Measurements from ENCODE around the gene SOX6.

Gene SOX6

DNA sequence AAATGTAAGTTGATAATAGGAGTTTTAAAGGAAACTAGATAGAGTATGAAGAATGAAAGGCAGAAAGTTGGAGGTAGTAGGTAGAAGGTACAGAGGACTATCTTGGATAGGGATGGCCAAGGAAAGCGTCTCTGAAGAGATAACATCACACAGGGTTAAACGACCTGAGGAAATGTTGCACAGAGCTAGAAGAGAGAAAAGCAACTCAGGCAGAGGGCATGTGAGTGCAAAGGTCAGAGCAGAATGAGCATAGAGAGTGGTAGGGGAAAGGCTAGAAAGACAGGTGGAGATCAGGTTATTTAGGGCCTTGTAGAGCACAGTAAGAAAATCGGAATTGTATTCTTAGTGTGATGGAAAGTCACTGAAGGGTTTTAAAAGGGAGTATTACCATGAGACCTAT, 232.0 kb downstream of the SOX6 start:
- Histone ChIP-seq H3K4me3 (ENCODE audit: low read length in 2 of 2) (no peak overlapping the region), H3K9me3 (ENCODE audit: control insufficient read depth in 2 of 2, low read length in 2 of 2) (no peaks in the 10 kb centered on the region), H3K4me1 (ENCODE audit: control insufficient read depth, insufficient read depth, low read length) (no peaks in the 10 kb centered on the region), H3K36me3 (ENCODE audit: control insufficient read depth in 2 of 2, insufficient read depth in 2 of 2, low read length in 2 of 2) (no peaks in the 10 kb centered on the region), H3K27me3 (ENCODE audit: control insufficient read depth in 1 of 2, insufficient read depth in 2 of 2, low read length in 2 of 2) (no peaks in the 10 kb centered on the region), H3K27ac (ENCODE audit: low read length) (no peak overlapping the region), H3K9ac (ENCODE audit: low read length in 2 of 2) (no peak overlapping the region)

DNA sequence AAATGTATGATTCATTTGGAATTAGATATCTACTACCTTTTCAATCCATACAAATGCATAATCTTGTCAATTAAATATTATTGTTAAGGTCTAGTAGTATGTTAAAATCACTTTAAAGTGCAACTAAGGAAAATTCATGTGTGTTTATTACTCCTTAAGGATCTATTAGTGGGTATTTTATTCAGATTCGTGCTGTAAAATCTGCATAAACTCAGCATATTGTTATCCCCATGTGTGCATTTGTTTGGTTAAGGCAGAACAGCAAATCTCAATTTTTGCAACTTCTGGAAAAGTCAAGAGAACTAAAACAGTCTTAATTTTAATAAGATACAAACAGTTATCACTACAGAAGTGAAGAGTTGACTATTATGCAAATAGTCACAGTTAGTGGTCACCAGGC, 234.5 kb downstream of the SOX6 start:
- no peaks in the 10 kb centered on the region for H3K36me3 ChIP-seq (ENCODE audit: control insufficient read depth in 2 of 2, insufficient read depth in 2 of 2, low read length in 2 of 2)
- no peaks in the 10 kb centered on the region for H3K27me3 ChIP-seq (ENCODE audit: control insufficient read depth in 1 of 2, insufficient read depth in 2 of 2, low read length in 2 of 2)
- H3K4me1 ChIP-seq (ENCODE audit: control insufficient read depth, insufficient read depth, low read length): no peaks in the 10 kb centered on the region
- no peak overlapping the region for H3K9ac ChIP-seq (ENCODE audit: low read length in 2 of 2)
- no peaks in the 10 kb centered on the region for H3K9me3 ChIP-seq (ENCODE audit: control insufficient read depth in 2 of 2, low read length in 2 of 2)
- no peak overlapping the region for H3K4me3 ChIP-seq (ENCODE audit: low read length in 2 of 2)
- no peak overlapping the region for H3K27ac ChIP-seq (ENCODE audit: low read length)

DNA sequence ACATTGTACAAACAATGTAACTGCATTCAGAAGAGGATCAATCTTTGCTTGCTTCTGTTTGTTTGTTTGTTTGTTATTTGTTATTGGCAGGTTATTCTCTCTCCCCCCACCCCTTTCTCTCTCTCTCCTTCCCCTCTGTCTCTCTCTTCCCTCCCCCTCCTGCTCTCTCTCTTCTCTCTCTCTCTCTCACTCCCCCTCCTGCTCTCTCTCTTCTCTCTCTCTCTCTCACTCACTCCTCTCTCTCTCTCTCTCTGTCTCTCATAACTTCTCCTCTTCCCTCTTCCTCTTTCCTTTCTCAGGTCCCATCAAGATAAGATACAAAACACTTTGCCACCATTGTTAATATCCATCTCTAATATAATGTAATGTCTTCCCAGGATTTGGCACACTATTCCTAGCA, 236.3 kb downstream of the SOX6 start:
- Histone ChIP-seq H3K4me3 (ENCODE audit: low read length in 2 of 2) (no peak overlapping the region), H3K4me1 (ENCODE audit: control insufficient read depth, insufficient read depth, low read length) (no peaks in the 10 kb centered on the region), H3K36me3 (ENCODE audit: control insufficient read depth in 2 of 2, insufficient read depth in 2 of 2, low read length in 2 of 2) (no peaks in the 10 kb centered on the region), H3K27ac (ENCODE audit: low read length) (no peak overlapping the region), H3K9ac (ENCODE audit: low read length in 2 of 2) (no peak overlapping the region), H3K27me3 (ENCODE audit: control insufficient read depth in 1 of 2, insufficient read depth in 2 of 2, low read length in 2 of 2) (no peaks in the 10 kb centered on the region), H3K9me3 (ENCODE audit: control insufficient read depth in 2 of 2, low read length in 2 of 2) (no peaks in the 10 kb centered on the region)

DNA sequence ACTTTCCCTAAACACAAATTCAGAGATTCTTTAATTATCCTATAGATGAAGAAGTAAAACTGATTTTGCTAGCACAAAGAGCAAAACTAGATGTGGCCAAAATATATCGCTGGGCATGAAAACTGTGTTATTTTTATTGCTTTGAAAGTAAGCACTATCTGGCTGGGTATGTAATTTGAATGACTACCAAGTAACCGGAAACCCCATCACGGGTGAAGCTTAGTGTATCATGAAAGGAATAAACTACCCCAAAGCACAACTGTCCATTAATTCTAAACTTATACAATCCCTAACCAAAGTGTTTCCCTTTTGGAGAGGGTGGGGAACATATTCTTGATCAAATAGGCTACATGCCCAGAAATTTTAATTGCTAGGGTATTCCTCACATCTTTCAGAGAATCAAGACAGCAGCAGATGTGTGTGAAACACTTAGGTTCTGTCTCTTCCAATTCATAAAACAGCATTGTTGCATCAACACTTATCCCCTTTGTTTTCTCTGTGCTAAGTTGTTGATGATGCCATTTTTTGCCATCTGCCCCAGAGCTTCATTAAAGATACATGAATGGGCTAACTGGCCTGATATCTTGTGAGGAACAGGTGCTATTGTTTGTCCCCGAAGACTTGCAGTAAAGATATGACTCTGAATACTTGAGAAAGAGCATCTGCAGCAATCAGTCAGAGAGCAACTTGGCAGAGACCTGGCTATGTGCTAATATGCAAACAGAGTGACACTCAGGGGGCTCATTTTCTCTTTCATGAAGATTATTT, 238.2 kb downstream of the SOX6 start:
- no peaks in the 10 kb centered on the region for H3K9me3 ChIP-seq (ENCODE audit: control insufficient read depth in 2 of 2, low read length in 2 of 2)
- no peak overlapping the region for H3K27ac ChIP-seq (ENCODE audit: low read length)
- no peaks in the 10 kb centered on the region for H3K4me1 ChIP-seq (ENCODE audit: control insufficient read depth, insufficient read depth, low read length)
- H3K9ac ChIP-seq (ENCODE audit: low read length in 2 of 2): no peak overlapping the region
- H3K4me3 ChIP-seq (ENCODE audit: low read length in 2 of 2): no peak overlapping the region
- H3K36me3 ChIP-seq (ENCODE audit: control insufficient read depth in 2 of 2, insufficient read depth in 2 of 2, low read length in 2 of 2): no peaks in the 10 kb centered on the region
- no peaks in the 10 kb centered on the region for H3K27me3 ChIP-seq (ENCODE audit: control insufficient read depth in 1 of 2, insufficient read depth in 2 of 2, low read length in 2 of 2)

DNA sequence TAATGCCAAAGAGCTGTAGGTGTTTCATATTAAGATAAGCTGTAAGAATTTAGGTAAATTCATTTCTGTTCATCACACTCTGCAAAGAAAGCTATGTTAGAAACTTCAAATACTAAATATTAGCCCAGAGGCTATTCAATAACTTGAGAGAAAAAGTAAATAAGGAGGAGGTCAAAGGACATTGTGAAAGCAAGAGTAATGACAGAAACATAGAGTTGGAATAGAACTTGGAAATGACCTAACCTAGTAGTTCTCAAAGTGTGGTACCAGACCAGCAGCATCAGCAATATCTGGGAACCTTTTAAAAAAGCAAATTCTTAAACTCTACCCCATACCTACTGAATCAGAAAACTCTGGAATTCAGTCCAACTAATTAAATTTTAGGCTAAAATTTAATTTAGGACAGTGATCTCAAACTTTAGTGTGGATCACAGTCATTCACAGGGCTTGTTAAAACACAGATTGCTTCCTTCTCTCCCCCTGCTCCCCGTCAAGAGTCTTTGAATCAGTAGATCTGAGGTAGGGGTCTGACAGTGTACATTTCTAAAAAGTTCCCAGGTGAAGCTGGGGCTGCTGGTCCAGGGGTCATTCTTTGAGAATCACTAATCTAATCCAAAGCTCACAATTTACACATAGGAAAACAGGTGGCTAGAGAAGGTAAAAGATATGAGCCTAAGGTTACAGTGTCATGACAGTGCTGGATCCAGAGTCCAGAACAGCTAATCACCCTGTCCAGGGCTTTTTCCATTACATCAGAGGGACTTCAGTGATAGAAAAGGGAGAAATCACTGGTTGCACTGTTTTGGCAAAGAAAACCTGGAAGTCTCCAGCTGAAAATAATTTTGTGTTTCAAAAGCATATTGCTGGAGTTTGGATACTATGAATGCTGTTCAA, 241.1 kb downstream of the SOX6 start:
- H3K27me3 ChIP-seq (ENCODE audit: control insufficient read depth in 1 of 2, insufficient read depth in 2 of 2, low read length in 2 of 2): no peaks in the 10 kb centered on the region
- H3K9ac ChIP-seq (ENCODE audit: low read length in 2 of 2): no peak overlapping the region
- no peaks in the 10 kb centered on the region for H3K9me3 ChIP-seq (ENCODE audit: control insufficient read depth in 2 of 2, low read length in 2 of 2)
- no peaks in the 10 kb centered on the region for H3K4me1 ChIP-seq (ENCODE audit: control insufficient read depth, insufficient read depth, low read length)
- H3K4me3 ChIP-seq (ENCODE audit: low read length in 2 of 2): no peak overlapping the region
- H3K36me3 ChIP-seq (ENCODE audit: control insufficient read depth in 2 of 2, insufficient read depth in 2 of 2, low read length in 2 of 2): no peaks in the 10 kb centered on the region
- H3K27ac ChIP-seq (ENCODE audit: low read length): no peak overlapping the region

DNA sequence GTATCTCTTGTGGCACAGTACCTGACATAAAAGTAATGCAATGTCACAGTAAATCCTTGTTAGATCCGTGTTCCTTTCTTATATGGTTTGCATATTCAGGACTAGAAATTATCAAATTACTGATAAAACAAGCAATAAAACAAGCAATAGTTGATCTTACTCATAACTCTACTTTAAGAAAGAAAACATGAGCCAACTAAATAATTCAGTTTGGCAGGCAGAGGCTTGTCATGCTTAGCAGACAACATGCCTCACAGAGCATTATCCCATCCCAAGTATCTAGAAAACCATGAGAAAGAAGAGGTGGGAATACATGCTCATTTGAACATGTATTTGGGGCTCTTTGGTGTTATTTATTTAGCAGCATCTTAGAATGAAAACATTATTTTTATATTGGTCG, 241.9 kb downstream of the SOX6 start:
- Histone ChIP-seq H3K27ac (ENCODE audit: low read length) (no peak overlapping the region), H3K27me3 (ENCODE audit: control insufficient read depth in 1 of 2, insufficient read depth in 2 of 2, low read length in 2 of 2) (no peaks in the 10 kb centered on the region), H3K4me3 (ENCODE audit: low read length in 2 of 2) (no peak overlapping the region), H3K9ac (ENCODE audit: low read length in 2 of 2) (no peak overlapping the region), H3K9me3 (ENCODE audit: control insufficient read depth in 2 of 2, low read length in 2 of 2) (no peaks in the 10 kb centered on the region), H3K36me3 (ENCODE audit: control insufficient read depth in 2 of 2, insufficient read depth in 2 of 2, low read length in 2 of 2) (no peaks in the 10 kb centered on the region), H3K4me1 (ENCODE audit: control insufficient read depth, insufficient read depth, low read length) (no peaks in the 10 kb centered on the region)

DNA sequence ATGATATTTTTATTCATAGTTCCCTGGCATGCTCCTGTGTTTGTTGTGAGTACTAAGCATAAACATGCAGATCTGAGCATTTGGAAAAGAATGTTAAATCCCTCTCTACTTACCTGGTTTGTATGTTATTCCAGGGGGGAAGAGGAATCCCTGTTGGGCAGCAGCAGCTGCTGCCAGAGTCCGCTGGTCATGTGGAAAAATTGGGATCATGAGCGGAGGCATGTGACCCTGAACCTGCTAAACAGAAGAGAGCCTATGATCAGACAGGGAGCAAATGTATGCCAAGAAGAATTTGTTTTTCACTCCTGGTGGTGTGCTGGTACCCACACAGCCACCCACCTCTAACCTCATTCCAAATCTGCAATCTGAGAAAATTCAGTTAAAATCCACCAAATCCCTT, 244.7 kb downstream of the SOX6 start:
- H3K36me3 ChIP-seq (ENCODE audit: control insufficient read depth in 2 of 2, insufficient read depth in 2 of 2, low read length in 2 of 2): no peaks in the 10 kb centered on the region
- H3K9ac ChIP-seq (ENCODE audit: low read length in 2 of 2): no peak overlapping the region
- H3K4me3 ChIP-seq (ENCODE audit: low read length in 2 of 2): no peak overlapping the region
- no peaks in the 10 kb centered on the region for H3K9me3 ChIP-seq (ENCODE audit: control insufficient read depth in 2 of 2, low read length in 2 of 2)
- H3K27me3 ChIP-seq (ENCODE audit: control insufficient read depth in 1 of 2, insufficient read depth in 2 of 2, low read length in 2 of 2): no peaks in the 10 kb centered on the region
- H3K4me1 ChIP-seq (ENCODE audit: control insufficient read depth, insufficient read depth, low read length): no peaks in the 10 kb centered on the region
- no peak overlapping the region for H3K27ac ChIP-seq (ENCODE audit: low read length)

DNA sequence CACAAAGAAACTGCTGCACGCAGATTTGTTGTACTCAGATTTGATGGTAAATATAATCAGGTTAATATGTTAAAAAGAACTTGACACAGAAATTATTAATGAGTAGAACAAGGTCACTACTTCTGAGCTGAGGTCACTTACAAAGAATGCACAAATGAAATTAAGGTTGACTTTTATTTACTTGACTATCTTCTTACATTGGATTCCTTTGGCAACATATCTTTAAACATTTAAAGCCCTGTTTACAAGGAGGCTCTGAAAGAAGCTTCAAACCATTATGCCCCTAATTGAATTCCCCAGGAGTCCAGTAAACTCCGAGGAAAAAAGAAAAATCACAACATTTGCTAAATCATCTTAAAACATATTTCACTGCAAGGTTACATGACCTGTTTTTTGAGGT, 245.5 kb downstream of the SOX6 start:
- Histone ChIP-seq H3K4me3 (ENCODE audit: low read length in 2 of 2) (no peak overlapping the region), H3K27ac (ENCODE audit: low read length) (no peak overlapping the region)

DNA sequence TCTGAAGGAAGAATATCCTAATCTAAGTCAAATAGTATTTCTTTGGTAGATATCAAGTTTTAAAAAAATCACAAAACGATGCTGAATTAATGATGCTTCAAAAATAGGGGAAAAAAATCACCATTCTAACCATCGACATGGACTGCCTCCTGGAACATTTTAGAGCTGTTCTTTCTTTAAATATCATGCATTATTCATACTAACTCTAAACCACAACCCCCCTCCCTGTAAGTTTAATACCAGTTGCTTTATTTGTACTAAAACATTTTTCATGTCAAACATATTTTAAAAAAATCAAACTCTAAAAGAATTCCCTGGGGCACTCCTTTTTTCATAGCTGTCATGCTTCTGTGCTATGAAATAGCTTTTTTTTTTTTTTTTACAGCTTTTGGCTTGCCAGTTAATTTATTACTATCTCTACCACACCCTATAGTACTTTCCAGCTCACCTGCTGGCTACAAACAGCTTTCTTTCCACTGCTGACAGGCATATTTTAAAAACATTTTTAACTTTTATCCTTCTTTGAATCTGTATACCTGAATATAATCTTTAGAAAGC, 256.9 kb downstream of the SOX6 start:
- Histone ChIP-seq H3K36me3 (ENCODE audit: control insufficient read depth in 2 of 2, insufficient read depth in 2 of 2, low read length in 2 of 2) (no peaks in the 10 kb centered on the region), H3K9me3 (ENCODE audit: control insufficient read depth in 2 of 2, low read length in 2 of 2) (no peaks in the 10 kb centered on the region), H3K27me3 (ENCODE audit: control insufficient read depth in 1 of 2, insufficient read depth in 2 of 2, low read length in 2 of 2) (no peaks in the 10 kb centered on the region), H3K9ac (ENCODE audit: low read length in 2 of 2) (no peak overlapping the region), H3K4me1 (ENCODE audit: control insufficient read depth, insufficient read depth, low read length) (no peaks in the 10 kb centered on the region), H3K27ac (ENCODE audit: low read length) (no peak overlapping the region), H3K4me3 (ENCODE audit: low read length in 2 of 2) (no peak overlapping the region)

More for the DNA sequence above, 245.5 kb downstream of the SOX6 start:
- H3K9me3 ChIP-seq (ENCODE audit: control insufficient read depth in 2 of 2, low read length in 2 of 2): no peaks in the 10 kb centered on the region
- no peaks in the 10 kb centered on the region for H3K36me3 ChIP-seq (ENCODE audit: control insufficient read depth in 2 of 2, insufficient read depth in 2 of 2, low read length in 2 of 2)
- H3K4me1 ChIP-seq (ENCODE audit: control insufficient read depth, insufficient read depth, low read length): no peaks in the 10 kb centered on the region
- H3K27me3 ChIP-seq (ENCODE audit: control insufficient read depth in 1 of 2, insufficient read depth in 2 of 2, low read length in 2 of 2): no peaks in the 10 kb centered on the region
- no peak overlapping the region for H3K9ac ChIP-seq (ENCODE audit: low read length in 2 of 2)

DNA sequence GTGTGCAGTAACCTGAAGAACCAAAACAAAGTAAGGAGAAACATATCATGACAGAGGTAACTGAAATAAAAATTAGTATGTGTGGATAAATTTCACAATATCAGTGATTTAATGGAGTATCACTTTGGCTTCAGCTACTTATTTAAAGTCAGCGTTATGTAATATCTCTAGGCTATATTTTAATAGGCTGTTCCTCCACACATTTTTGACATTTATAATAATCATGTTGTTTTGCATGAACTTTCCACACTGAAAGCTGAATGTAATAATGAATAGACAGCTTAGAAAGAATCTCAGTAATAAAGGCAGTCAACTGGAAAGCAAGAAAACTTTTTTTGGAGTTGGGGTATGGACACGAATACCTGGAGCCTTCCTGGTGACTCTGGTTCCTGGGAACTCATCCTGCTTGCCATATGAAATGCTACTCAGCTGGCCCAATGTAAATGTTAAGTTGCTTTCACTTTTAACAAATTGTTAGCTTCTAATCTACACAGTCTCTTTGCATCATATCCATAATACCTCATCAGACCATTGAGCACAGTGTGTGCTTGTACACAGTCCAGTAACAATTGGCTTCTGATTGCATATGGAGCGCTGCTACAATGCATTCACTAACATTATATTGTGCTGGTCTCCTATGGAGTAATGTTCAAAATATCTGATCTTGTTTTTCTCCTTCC, 257.7 kb downstream of the SOX6 start:
- no peak overlapping the region for H3K9ac ChIP-seq (ENCODE audit: low read length in 2 of 2)
- no peak overlapping the region for H3K4me3 ChIP-seq (ENCODE audit: low read length in 2 of 2)
- H3K27me3 ChIP-seq (ENCODE audit: control insufficient read depth in 1 of 2, insufficient read depth in 2 of 2, low read length in 2 of 2): no peaks in the 10 kb centered on the region
- H3K4me1 ChIP-seq (ENCODE audit: control insufficient read depth, insufficient read depth, low read length): no peaks in the 10 kb centered on the region
- no peaks in the 10 kb centered on the region for H3K36me3 ChIP-seq (ENCODE audit: control insufficient read depth in 2 of 2, insufficient read depth in 2 of 2, low read length in 2 of 2)
- H3K9me3 ChIP-seq (ENCODE audit: control insufficient read depth in 2 of 2, low read length in 2 of 2): no peaks in the 10 kb centered on the region
- no peak overlapping the region for H3K27ac ChIP-seq (ENCODE audit: low read length)
